K562 (cell line): Measurements from ENCODE around the gene ZNF692. TPM values are rescaled to one million over a fixed set of nuclear protein-coding genes. Genes with fewer than 3 reads are reported as not detected.

Experiments
- AFF1 ChIP-seq, 2 experiments: fragments of 450-650 bp; IDR thresholded peaks; 2 replicates each; pipeline ENCODE4 v1.6.1; 2018; ENCODE audit warnings: mild to moderate bottlenecking in 2 of 2, low read depth in 1 of 2; ENCODE audit not compliant: partially characterized antibody in 2 of 2
- CBX2 ChIP-seq: fragments of 200-600 bp; sonication (generic); IDR thresholded peaks from one replicate; pipeline ENCODE4 v1.6.1; 2012; ENCODE audit warnings: mild to moderate bottlenecking, low read length, inconsistent platforms; ENCODE audit not compliant: insufficient read depth, poor library complexity, severe bottlenecking
- CXXC5 ChIP-seq: fragments of 250-450 bp; sonication (Bioruptor Pico); IDR thresholded peaks from 2 replicates; pipeline ENCODE4 v1.8.0; 2022; ENCODE audit warnings: inconsistent platforms, mild to moderate bottlenecking, moderate library complexity
- MAZ ChIP-seq, 2 experiments: fragments of 450-650 bp in 1 of 2; sonication (generic) in 1 of 2; formaldehyde crosslinking; IDR thresholded peaks in 1 of 2; conservative IDR thresholded peaks in 1 of 2; 2 replicates each; pipeline versions ENCODE4 v1.4.0 to v1.5.0; 2020; ENCODE audit warnings: mild to moderate bottlenecking in 1 of 2, missing genetic modification reagents in 1 of 2
- MBD2 ChIP-seq: sonication (generic); IDR thresholded peaks from 2 replicates; pipeline ENCODE4 v1.6.1; 2016; ENCODE audit warnings: low read depth, borderline replicate concordance
- MTA2 ChIP-seq: fragments of 450-650 bp; IDR thresholded peaks from 2 replicates; pipeline ENCODE4 v1.6.1; 2016; ENCODE audit warnings: low read depth
- NBN ChIP-seq: fragments of 450-650 bp; IDR thresholded peaks from 2 replicates; pipeline ENCODE4 v1.6.1; 2016; ENCODE audit warnings: low read depth, mild to moderate bottlenecking
- NONO ChIP-seq, 2 experiments: fragments of 200-400 bp in 1 of 2; fragments of 450-650 bp in 1 of 2; formaldehyde crosslinking in 1 of 2; IDR thresholded peaks; 2 replicates each; pipeline ENCODE4 v1.6.1; 2017; ENCODE audit warnings: low read depth in 2 of 2, mild to moderate bottlenecking in 2 of 2, moderate library complexity in 2 of 2, low read length in 1 of 2
- POLR2B ChIP-seq: fragments of 450-650 bp; IDR thresholded peaks from 2 replicates; pipeline ENCODE4 v1.6.1; 2018; ENCODE audit warnings: low read depth; ENCODE audit not compliant: partially characterized antibody
- POU5F1 ChIP-seq: fragments of 150-350 bp; IDR thresholded peaks from 2 replicates; pipeline ENCODE4 v1.6.1; 2014; ENCODE audit warnings: borderline replicate concordance, low read length, low read depth, mild to moderate bottlenecking; ENCODE audit not compliant: partially characterized antibody
- PTTG1 ChIP-seq: fragments of 450-650 bp; IDR thresholded peaks from 2 replicates; pipeline ENCODE4 v1.6.1; 2016; ENCODE audit warnings: low read depth, mild to moderate bottlenecking, missing genetic modification characterization, missing compliant biosample characterization
- SIX5 ChIP-seq, 2 experiments: IDR thresholded peaks; 2 replicates each; pipeline ENCODE4 v1.6.1; 2011; ENCODE audit warnings: low read length in 2 of 2, borderline replicate concordance in 1 of 2, low read depth in 1 of 2, mild to moderate bottlenecking in 1 of 2, moderate library complexity in 1 of 2; ENCODE audit not compliant: insufficient read depth in 1 of 2
- TSC22D4 ChIP-seq: fragments of 450-650 bp; IDR thresholded peaks from 2 replicates; pipeline ENCODE4 v1.6.1; 2016; ENCODE audit warnings: missing genetic modification characterization, missing biosample characterization, control low read depth
- USF2 ChIP-seq: sonication (generic); formaldehyde crosslinking; IDR thresholded peaks from 2 replicates; pipeline ENCODE4 v1.5.0; 2020; ENCODE audit warnings: missing genetic modification reagents
- ZC3H4 ChIP-seq: sonication (generic); formaldehyde crosslinking; IDR thresholded peaks from 2 replicates; pipeline ENCODE4 v1.9.0; 2021; ENCODE audit warnings: missing genetic modification reagents, borderline replicate concordance
- ZNF785 ChIP-seq: fragments of 250-450 bp; sonication (Bioruptor Pico); IDR thresholded peaks from 2 replicates; pipeline ENCODE4 v1.4.0; 2020; ENCODE audit warnings: mild to moderate bottlenecking
- polyA plus RNA-seq, 8 experiments: library from polyadenylated mRNA; depleted of rRNA in 4 of 8; stranded (reverse) in 5 of 8; unstranded in 3 of 8; fragments of >200 nt; fragmentation: Nextera tagmentation in 2 of 8; fragmentation: Illumina TruSeq in 1 of 8; extraction: Ambion mirVana in 2 of 8; extraction: Trizol in 1 of 8; gene quantifications; 2 replicates each; pipeline versions ENCODE4 v1.2.1 to v1.2.3, GENCODE V29; 2011 to 2014; ENCODE audit warnings: inconsistent platforms in 1 of 8, missing spikeins in 1 of 8
- total RNA-seq, 7 experiments: library from RNA; depleted of rRNA in 6 of 7; stranded (reverse); fragments of >200 nt in 6 of 7; fragmentation: Illumina TruSeq in 2 of 7; extraction: Trizol in 2 of 7; gene quantifications; 2 replicates each; pipeline versions ENCODE4 v1.2.1 to v1.2.3, GENCODE V29; 2011 to 2021; ENCODE audit warnings: low replicate concordance in 1 of 7
- TF ChIP-seq, protein P1 (sequence below): fragments of 250-450 bp; sonication (Bioruptor Pico); IDR thresholded peaks from 2 replicates; pipeline ENCODE4 v1.6.1; 2021; ENCODE audit warnings: mild to moderate bottlenecking
- TF ChIP-seq, protein P2 (sequence below): fragments of 450-650 bp; formaldehyde crosslinking; IDR thresholded peaks from 2 replicates; pipeline ENCODE4 v1.4.0; 2020; ENCODE audit warnings: mild to moderate bottlenecking
- TF ChIP-seq, protein P3 (sequence below): sonication (generic); formaldehyde crosslinking; IDR thresholded peaks from 2 replicates; pipeline ENCODE4 v1.8.1; 2022; ENCODE audit warnings: missing genetic modification reagents

ZNF692 gene
- total and polyA plus RNA-seq, 9 of the 15 experiments (the other 6 are each of a cell fraction or from before 2014, with no cell fraction given): 8.4 to 143 (median 55.9) TPM

- TF ChIP-seq TSC22D4 (tag) (no peak), PTTG1 (tag) (no peak), POU5F1 (no peak), MTA2 (no peak), MBD2 (no peak), NBN (no peak), CBX2 (no peak), SIX5 (IDR thresholded peaks at IDR 0.05; ENCODE audit: borderline replicate concordance in 1 of 2, insufficient read depth in 1 of 2, low read depth in 1 of 2, low read length in 2 of 2) (no peak), CXXC5 (CRISPR knock-in tag) (peak; percentile 85), AFF1 (IDR thresholded peaks at IDR 0.05; ENCODE audit: low read depth in 1 of 2, partially characterized antibody in 2 of 2) (no peak), NONO (IDR thresholded peaks at IDR 0.05; ENCODE audit: low read depth in 2 of 2, low read length in 1 of 2) (no peak; a peak in 1 of 4 replicates), POLR2B (peak; percentile 38), ZC3H4 (CRISPR knock-in tag) (no peak), MAZ (CRISPR knock-in tag; conservative IDR thresholded peaks at IDR 0.05 in 1 of 2, IDR thresholded peaks at IDR 0.05 in 1 of 2) (peak in 1 of 2 experiments; percentile 65; a peak in 2 of 4 replicates), ZNF785 (CRISPR knock-in tag) (no peak), USF2 (0 out of 2 replicates have a peak, but pooled peaks have one; percentile 32)
- TF ChIP-seq, protein P1, sequence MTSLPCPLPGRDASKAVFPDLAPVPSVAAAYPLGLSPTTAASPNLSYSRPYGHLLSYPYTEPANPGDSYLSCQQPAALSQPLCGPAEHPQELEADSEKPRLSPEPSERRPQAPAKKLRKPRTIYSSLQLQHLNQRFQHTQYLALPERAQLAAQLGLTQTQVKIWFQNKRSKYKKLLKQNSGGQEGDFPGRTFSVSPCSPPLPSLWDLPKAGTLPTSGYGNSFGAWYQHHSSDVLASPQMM (CRISPR knock-in tag): no peak
- TF ChIP-seq, protein P2, sequence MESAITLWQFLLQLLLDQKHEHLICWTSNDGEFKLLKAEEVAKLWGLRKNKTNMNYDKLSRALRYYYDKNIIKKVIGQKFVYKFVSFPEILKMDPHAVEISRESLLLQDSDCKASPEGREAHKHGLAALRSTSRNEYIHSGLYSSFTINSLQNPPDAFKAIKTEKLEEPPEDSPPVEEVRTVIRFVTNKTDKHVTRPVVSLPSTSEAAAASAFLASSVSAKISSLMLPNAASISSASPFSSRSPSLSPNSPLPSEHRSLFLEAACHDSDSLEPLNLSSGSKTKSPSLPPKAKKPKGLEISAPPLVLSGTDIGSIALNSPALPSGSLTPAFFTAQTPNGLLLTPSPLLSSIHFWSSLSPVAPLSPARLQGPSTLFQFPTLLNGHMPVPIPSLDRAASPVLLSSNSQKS (CRISPR knock-in tag): no peak
- TF ChIP-seq, protein P3, sequence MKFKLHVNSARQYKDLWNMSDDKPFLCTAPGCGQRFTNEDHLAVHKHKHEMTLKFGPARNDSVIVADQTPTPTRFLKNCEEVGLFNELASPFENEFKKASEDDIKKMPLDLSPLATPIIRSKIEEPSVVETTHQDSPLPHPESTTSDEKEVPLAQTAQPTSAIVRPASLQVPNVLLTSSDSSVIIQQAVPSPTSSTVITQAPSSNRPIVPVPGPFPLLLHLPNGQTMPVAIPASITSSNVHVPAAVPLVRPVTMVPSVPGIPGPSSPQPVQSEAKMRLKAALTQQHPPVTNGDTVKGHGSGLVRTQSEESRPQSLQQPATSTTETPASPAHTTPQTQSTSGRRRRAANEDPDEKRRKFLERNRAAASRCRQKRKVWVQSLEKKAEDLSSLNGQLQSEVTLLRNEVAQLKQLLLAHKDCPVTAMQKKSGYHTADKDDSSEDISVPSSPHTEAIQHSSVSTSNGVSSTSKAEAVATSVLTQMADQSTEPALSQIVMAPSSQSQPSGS: no peak
Observed at GRCh38 chr1:248858096-248858890, 592 bp downstream of the ZNF692 start (continued).
